GM21390 (cell line): ENCODE measurements around the gene NPM1.
A peak's percentile ranks its signal among the peaks of the same experiment; 100 is the strongest.
"Not testable (repeated sequence)": the region's sequence is repeated elsewhere in the genome, so short reads cannot be mapped to it uniquely, and the experiment has no call there.

Experiments used
- ATAC-seq: cut with Tn5 transposase; IDR thresholded peaks from one replicate; pipeline ENCODE4 v1.9.1; 2021; ENCODE audit not compliant: unreplicated experiment

NPM1 gene

GRCh38 chr5:171387345-171387969 is at the start of gene NPM1:
Gene NPM1 (plus strand): TSS chr5:171387849. CDS start chr5:171387949, 100 bp downstream.
- ATAC-seq, result peak; percentile 83

GRCh38 chr5:171340042-171340441 is 47.6 kb upstream of the NPM1 start:
- ATAC-seq, result no peak

- ATAC-seq, result no peak
Observed at GRCh38 chr5:171340491-171340890, 47.2 kb upstream of the NPM1 start.

- no peak for ATAC-seq
Observed at GRCh38 chr5:171342362-171343111, 45.1 kb upstream of the NPM1 start.

GRCh38 chr5:171344936-171345608 is 42.6 kb upstream of the NPM1 start:
- no peak for ATAC-seq

- ATAC-seq, result no peak
Observed at GRCh38 chr5:171351536-171352073, 36.0 kb upstream of the NPM1 start.

- peak; percentile 97 for ATAC-seq
Observed at GRCh38 chr5:171355302-171355724, 32.3 kb upstream of the NPM1 start.

GRCh38 chr5:171357843-171358242 is 29.8 kb upstream of the NPM1 start:
- ATAC-seq, result no peak

GRCh38 chr5:171361151-171361550 is 26.5 kb upstream of the NPM1 start:
- not testable (repeated sequence) for ATAC-seq

- not testable (repeated sequence) for ATAC-seq
Observed at GRCh38 chr5:171363249-171363648, 24.4 kb upstream of the NPM1 start.

- ATAC-seq, result peak; percentile 70
Observed at GRCh38 chr5:171363846-171364245, 23.8 kb upstream of the NPM1 start.

GRCh38 chr5:171365351-171365750 is 22.3 kb upstream of the NPM1 start:
- no peak for ATAC-seq

GRCh38 chr5:171366645-171367044 is 21.0 kb upstream of the NPM1 start:
- no peak for ATAC-seq

GRCh38 chr5:171367424-171368370 is 20.0 kb upstream of the NPM1 start:
- peak; percentile 53 for ATAC-seq

GRCh38 chr5:171369056-171369455 is 18.6 kb upstream of the NPM1 start:
- ATAC-seq, result no peak

GRCh38 chr5:171369898-171370297 is 17.8 kb upstream of the NPM1 start:
- ATAC-seq, result no peak

- not testable (repeated sequence) for ATAC-seq
Observed at GRCh38 chr5:171370881-171371280, 16.8 kb upstream of the NPM1 start.

- no peak for ATAC-seq
Observed at GRCh38 chr5:171371326-171371725, 16.3 kb upstream of the NPM1 start.

- no peak for ATAC-seq
Observed at GRCh38 chr5:171379961-171380360, 7.7 kb upstream of the NPM1 start.

GRCh38 chr5:171384416-171384815 is 3.2 kb upstream of the NPM1 start:
- ATAC-seq, result not testable (repeated sequence)
